GM21825 (cell line): ENCODE measurements around the gene B4GALT6.

Experiments used
- ATAC-seq: cut with Tn5 transposase; IDR thresholded peaks from one replicate; pipeline ENCODE4 v1.9.1; 2021; ENCODE audit warnings: mild to moderate bottlenecking, moderate library complexity; ENCODE audit not compliant: unreplicated experiment

The B4GALT6 gene

DNA sequence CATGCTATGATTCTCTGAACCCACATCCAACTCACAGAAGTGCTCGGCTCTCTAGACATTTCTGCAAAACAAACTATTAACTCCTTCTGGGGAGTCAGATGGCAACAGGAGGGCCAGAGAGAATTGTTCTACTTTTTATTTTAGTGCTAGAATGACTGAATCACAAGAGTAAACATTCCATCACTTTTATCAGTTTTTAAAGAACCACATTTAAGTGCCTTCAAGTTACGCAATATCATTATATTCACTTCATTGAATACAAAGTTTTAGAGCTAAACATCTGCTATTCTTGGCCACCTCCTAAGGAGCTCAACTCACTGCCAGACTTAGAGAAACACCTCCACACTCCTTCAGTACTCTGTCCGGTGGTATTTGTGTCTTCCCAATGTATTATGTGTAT lies 22.4 kb downstream of the B4GALT6 start:
- no peak for ATAC-seq

DNA sequence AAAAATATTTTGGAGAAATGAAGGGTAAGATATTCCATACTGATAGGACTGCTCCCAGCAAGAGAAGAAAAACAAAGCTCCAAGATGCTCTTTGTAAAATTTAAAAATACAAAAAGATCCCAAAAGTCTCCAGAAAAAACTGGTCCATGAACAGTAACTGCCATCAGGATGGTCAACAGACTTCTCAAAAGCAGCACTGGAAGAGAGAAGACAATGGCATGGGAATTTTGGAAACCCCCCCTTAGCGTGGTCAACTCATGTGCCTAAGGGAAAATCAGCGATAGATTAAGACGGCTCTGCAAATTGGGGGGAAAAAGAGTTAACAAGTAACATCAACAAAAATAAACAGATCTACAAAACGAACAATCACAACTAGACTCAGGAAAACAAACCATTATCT lies 23.6 kb downstream of the B4GALT6 start:
- no peak for ATAC-seq

DNA sequence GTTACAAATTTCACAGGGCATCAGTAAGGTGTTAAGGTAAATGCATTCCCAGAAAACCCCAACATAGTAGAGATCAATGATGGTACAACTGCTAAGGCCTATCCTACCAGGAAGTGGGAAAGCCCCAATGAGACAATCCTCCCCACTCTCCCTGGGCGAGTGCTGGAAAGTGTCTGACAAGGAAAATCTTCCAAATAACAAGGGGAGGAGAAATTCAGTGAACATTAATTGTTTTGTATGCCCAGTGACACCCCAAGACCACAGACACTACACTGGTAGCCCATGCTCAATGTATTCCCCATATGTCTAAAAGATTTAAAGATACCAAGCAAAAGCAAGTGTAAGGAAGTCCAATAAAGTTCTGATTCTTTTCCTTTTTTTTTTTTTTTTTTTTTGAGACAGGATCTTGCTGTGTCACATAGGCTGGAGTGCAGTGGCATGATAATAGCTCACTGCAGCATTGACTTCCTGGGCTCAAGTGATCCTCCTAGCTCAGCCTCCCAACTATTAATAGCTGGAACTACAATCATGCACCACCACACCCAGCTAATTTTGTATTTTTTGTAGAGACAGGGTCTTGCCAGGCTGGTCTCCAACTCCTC lies 24.7 kb downstream of the B4GALT6 start:
- no peak for ATAC-seq

DNA sequence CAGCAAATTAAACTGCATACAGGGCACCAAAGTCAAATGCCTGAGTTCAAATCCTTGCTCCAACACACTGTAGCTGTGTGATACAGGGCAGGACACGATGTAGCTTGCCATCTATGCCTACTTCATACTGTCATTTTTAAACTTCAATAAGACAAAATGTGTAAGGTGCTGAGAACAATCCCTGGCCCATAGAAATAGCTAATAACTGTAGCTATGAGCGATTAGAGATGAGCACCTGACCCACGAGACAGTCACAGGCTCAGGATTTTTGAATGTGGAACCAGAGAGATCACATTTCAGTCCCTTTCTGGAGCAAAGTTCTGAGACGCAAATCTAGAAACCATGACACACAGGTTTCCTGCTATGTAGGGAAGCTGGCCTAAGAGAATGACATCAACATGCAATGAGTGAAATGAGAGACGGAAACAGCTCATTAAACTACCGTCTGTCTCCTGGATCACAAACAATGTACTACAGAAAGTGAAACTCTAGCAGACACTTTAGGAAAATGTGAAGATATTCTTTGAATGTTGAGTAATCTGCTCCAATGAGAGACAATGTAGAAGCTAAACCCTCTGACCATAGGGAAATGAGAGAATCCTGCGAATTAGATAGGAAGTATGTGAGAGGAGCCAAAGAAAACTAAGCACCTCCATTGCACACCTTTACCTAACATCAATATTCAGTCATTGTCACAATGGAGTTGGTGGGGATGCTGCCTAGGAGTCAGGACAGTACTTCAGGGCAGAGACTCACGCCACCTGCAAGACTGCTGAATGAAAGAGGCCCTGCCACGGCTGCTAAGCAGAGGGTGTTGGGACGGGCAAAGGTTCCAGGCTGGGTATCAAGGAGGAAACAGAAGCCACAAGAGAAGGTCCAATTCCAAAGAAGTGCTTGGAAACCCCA lies 25.5 kb downstream of the B4GALT6 start:
- ATAC-seq = peak; percentile 66

DNA sequence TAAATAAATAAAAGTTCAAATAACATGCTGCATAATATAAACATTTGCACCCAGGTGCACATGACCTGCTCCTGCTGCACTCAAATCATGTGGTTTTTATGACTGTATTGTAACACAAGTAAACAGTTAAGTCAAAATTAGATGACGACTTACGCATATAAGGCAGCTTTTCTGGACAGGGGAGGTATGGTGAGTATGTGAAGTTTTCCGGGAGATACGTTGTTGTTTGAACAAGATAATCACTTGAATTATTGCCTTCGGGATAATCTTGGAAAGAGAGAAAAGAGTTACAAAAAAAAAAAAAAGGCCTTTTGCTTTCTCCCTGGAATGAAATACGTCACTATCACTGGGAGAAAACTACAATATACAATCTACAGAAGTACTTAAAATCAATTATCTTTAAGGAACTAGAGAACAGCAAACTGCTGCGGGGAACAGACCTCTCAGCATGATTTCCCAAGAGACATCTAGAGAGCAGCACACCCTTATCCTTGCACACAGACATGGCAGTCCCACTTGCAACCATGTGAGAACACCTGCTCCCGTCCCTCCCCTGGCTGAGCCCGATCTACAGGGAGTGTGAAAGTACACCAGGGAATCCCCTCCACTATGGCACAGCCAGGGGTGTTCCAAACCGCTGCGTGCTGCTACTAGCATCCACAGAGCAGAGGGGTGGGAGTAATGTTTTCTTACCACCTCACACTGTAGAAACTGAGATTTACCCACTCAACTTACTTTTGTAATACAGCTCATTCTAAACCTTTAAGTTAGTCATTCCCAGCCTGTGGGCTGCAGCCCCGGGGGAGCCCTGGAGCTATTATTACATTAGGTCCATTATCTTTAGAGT lies 26.3 kb downstream of the B4GALT6 start:
- peak; percentile 82 for ATAC-seq

DNA sequence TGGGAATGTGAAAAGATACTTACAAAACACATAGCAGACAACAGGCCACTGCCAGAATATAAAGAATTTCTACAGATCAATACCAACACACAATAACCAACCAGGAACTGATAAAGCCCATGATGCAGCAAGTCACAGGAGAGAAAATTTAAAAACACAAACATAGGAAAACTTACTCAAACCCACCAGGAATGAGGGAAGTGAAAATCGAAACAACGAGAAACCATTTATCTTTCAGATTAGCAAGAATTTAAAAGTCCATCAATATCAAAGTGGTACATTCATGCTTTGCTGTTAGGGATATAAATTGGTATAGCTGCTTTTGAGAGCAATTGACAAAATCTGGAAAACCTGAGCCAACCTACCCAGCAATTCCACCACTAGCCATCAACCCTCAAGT lies 27.6 kb downstream of the B4GALT6 start:
- ATAC-seq = no peak

DNA sequence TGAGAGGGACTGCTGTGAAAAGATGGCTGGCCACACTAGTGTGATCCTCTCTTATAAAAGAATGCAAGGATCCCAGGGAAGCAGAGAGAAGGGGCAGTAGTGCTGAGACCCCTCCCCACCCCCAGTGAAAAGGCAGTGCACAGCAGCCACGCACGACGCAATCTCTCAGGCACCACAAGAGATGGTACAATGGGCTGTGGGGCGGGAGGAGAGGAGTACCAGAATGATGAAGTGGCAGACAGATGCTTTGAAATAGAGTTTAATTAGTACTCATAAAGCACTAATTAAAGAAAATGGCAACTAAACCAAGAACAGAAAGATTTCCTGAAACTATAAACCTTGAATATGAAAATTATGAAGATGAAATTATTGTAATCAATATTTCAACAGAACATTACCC lies 29.0 kb downstream of the B4GALT6 start:
- ATAC-seq = no peak

DNA sequence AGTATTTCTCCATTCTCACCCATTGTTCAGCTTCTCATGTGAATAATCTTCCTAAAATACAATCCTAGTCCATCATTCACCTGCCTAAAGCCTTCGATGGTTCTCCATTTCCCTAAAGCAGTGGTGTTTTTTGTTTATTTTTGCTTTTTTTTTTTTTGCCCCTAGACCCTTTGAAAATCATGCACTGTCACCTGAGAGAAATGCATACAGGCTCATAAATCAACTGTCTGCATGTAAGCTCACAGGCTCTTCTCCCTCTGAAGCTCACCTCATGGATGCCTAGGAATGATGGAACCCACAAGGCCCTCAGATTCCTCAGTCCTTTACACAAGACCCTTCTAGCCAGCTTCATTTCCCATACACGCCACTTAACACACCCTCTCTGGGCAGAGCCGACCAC lies 31.5 kb downstream of the B4GALT6 start:
- no peak for ATAC-seq

DNA sequence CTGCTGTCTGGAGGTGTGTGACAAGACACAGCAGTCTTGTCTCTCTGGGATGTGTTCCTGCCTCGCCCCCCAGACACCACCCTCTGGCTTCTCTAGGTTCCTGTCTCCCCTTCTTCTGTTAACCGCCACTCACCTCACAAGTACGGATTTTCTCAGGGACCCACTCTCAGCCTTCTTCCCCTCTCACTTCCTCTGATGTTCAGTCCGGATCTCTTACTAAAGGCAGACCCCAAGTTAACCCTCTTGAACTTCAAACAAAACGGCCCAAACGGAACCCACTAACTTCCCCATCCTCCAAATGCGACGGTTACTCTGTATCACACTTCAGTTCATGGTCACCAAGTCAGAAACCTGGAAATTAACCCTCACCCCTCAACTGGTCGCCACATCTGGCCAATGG lies 32.0 kb downstream of the B4GALT6 start:
- ATAC-seq = no peak

DNA sequence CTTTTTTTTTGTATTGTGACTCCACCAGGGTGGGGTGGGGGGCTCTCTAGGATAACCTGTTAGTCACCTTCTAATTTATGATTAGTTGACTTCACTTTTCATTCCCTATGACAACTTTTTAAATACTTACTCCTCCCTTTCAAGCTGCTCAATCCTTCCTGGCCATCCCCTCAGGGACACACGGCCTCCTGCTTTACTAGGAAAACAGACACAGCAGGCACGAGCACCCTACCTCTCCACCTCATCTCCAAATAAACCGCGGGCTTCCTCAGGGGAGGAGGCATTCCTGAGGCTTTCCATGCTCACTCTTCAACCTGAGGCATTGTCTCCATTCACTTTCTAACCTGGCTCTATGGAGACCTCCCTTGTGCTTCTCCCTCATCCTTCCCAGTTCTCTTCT lies 33.0 kb downstream of the B4GALT6 start:
- no peak for ATAC-seq

DNA sequence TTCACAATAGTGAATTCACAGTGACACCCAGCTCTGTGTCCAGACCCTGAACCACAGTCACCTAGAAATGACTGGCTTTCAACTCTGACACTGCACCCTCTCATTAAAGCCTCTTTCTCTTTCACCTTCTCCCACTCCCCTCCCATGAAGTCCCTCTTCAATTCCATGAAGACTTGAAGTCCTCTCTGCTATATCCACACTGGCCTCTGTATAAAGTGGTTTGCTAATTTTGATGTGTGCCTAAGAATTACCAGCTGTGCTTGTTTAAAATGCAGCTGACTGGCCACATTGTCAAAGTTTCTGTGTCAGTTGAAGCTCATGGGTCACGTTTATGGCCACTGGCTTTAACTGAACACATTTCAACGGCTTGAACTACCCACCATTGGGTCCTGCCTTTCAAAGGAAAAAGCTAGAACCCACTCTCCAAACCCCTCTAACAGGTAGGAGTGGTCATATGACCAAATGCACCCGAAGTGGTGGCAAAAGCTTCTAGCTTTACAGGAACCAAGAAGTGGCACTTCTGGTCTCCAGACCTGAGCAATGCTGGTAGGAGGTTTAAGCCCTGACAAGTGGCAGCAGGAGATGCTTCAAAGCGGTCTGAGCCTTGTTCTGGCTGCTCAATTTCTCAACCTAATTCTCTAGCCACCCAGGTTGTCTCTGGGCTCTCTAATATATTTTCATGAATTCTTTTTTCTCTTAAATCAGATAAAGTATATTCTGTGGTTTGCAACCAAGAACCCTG lies 34.2 kb downstream of the B4GALT6 start:
- ATAC-seq = peak; percentile 41

DNA sequence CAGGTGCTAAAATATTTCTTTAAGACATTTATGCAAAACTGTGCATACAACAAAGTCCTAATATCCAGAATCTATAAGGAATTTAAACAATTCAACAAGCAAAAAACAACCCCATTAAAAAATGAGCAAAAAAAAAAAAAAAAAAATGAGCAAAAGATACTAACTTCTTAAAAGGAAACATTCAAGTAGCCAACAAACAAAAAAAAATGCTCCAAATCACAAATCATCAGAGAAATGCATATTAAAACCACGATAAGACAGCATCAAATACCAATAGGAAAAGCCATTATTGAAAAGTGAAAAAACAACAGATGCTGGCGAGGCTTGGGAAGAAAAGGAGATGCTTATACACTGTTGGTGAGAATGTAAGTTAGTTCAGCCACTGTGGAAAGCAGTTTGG lies 34.9 kb downstream of the B4GALT6 start:
- no peak for ATAC-seq

DNA sequence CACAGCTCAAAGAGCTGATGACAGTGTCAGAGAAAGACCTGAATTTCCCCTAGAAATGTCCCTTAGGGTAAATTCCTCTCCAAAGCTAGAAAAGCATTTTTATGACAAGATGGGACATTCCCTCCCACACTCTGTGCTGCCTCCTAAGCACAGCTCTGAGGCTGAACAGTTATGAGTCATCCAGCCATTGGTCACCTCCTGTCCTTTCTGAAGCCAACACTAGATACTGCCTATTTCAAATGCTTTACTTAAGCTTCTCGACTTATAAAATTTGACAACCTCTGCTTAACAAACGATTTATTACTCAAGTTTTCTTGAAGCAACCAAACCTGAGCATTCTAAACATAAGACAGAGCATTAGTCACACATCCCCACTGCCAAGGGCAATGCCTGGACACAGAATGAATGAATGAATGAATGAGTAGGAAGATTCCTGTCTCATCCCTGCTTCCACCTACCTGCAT lies 35.4 kb downstream of the B4GALT6 start:
- ATAC-seq = peak; percentile 79

DNA sequence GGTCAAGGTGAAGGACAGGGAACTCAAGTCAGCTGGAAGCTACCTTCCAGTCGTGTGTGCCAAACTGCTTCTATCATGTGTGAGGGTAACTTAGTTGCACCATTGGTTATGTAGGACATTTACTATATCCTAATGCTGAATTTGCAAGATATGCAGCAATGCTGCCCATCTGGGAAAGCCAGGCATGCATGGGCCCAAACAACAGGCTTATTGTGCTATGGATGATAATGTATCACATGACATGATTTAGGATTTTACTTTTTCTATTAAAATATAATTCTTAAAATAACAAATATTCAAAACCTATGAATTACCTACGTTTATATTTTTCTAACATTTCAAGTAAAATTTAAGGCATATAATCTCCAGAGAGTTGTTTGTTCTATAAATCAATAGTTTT lies 35.9 kb downstream of the B4GALT6 start:
- ATAC-seq = no peak

DNA sequence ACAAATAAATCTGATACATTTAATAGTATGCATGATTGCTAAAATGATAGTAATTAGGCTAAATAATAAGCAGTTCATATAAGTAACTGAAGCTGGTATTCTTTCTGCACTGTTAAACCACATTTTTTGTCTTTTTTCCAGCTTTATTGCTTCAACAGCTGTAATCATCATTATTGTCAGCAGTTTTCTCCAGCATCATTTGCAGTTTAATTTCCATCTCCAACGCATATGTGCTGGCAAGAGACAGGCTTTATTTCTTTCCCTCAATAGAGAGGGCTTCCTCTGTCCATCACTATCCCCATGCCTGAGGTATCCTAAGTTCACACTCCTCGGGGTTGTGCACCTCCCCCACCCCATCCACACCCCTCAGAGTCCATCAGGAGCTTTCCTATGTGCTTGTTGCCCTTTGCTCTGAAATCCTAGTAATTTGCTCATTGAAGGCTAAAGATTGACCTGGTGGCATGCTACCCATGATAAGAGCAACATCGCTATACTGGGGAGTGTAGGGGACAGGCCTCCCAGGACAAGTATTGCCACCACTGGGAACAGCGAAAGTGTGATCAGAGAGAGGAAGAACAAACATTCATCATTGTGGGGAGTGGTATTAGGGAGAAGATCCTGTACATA lies 37.1 kb downstream of the B4GALT6 start:
- no peak for ATAC-seq

DNA sequence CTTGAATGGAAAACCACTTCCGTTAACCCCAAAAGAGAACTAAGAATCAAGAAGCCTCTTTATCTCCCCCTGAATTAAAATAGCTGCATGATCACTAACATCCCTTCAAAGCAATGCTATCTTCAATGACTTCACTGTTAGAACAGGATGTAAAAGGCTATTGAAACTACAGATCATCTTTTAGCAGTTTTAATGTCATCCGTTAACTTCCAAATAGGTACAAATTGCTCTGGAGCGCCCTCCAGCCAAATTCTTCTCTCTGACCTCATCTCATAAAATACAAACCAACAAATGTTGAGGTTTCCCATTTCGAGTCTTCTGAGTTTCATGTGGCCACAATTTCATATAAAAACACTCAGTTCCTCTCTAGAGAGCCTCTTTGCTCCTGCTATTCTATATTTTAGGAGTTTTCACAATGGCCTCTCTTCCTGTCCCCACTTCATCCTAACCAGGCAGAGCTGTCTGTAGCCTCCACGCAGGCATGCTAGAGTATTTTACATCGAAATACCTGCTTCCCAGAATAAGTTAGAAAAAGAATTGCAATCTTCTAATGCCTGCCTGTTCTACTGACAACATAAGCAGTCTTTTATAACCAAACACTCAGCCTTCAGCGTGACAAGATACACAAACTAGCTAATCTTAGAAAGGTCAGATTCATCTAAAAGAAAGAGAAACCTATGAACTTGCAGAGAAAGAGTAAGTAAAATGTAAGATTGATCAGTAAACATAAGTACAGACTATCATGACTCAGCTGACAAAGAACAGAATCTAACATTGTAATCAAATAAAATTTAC lies 37.9 kb downstream of the B4GALT6 start:
- ATAC-seq = no peak

DNA sequence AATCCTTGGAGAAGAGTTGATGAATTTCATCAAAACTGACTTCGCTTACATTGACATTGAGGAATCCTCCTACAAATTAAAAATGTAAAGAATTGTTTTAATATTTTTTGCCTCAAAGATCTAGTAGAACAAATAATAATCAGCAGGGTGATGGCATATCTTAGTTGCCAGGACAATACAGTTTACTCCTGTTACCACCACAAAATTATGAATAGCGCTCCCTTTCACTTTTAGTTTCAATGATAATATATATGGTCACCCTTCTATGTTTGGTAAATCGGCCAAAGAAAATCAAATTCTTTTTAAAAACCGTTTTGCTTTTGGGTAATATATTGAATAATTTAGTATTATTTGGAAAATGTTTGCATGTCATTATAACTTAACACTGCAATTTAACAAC lies 39.0 kb downstream of the B4GALT6 start:
- ATAC-seq = no peak

DNA sequence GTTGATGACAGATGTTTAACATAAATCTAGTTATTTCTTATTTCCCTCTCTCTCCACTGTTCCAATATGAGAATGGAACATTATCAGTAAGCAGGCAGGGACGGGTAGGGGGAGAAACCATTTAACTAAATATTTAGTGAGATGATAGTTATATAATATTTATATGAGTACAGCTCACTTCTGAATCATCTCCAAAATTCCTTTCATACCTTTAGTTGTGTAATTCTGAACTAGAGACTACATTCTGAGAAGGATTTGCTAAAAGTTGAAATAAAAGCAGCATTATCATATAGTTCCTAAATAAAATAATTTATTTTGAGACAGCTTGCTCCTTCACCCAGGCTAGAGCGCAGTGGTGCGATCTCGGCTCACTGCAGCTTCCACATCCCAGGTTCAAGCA lies 41.4 kb downstream of the B4GALT6 start:
- no peak for ATAC-seq

DNA sequence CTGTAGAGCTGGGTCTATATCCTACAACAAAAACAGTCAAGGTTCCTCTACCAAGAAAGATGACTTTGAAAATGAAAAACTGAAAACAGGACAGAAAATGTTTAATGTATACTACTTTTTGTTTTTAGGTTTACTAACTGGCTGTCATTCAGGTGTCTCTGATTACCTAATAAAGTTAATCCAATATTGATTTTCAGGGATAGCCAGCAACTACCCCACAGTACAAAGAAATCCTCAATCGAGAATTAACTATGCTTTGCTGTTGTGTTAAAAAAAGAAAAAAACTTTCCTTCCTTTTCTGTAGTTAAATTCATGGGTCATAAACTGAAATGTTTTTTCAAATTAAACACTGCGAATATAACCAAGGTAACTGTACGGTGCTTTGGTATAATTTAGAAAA lies 46.9 kb downstream of the B4GALT6 start:
- no peak for ATAC-seq

DNA sequence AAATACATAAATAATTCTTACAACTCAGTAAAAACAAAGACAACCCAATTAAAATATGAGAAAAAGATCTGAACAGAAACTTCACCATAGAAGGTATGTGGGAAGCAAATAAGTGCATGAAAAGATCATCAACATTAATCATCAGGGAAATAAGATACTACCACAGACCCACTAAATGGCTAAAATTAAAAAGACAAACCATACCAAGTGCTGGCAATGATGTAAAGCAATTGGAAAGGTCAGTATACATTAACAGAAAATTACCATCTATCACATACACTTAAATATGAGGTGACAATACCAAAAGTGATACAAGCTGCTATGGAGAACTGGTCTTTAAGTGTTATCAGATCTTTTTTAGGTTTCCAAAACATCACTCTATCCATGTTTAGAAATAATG lies 48.0 kb downstream of the B4GALT6 start:
- no peak for ATAC-seq
